Mesothelial cell of epicardium (in vitro differentiated cells): Measurements from ENCODE around the gene MICAL2. TPM values are rescaled to one million over a fixed set of nuclear protein-coding genes. Genes with fewer than 3 reads are reported as not detected.

Source experiments
- DNase-seq, 2 experiments: peaks; one replicate each; pipeline ENCODE4 v3.0.0; 2021; ENCODE audit warnings: low spot score in 2 of 2; ENCODE audit not compliant: unreplicated experiment in 2 of 2
- H3K27ac Mint-ChIP-seq: 2 replicates; pipeline ENCODE4 v1.8.0; 2021; ENCODE audit warnings: mixed read lengths
- H3K27me3 Mint-ChIP-seq: 2 replicates; pipeline ENCODE4 v1.8.0; 2021; ENCODE audit warnings: low read depth, mixed read lengths
- H3K36me3 Mint-ChIP-seq: 2 replicates; pipeline ENCODE4 v1.8.0; 2021; ENCODE audit warnings: mixed read lengths
- H3K4me1 Mint-ChIP-seq: 2 replicates; pipeline ENCODE4 v1.8.0; 2021; ENCODE audit warnings: mixed read lengths
- H3K4me3 Mint-ChIP-seq: 2 replicates; pipeline ENCODE4 v1.8.0; 2021; ENCODE audit warnings: mild to moderate bottlenecking, moderate library complexity, mixed read lengths
- H3K9me3 Mint-ChIP-seq: 2 replicates; pipeline ENCODE4 v1.8.0; 2021; ENCODE audit warnings: mixed read lengths
- CTCF ChIP-seq: fragments of 200-600 bp; sonication (generic); IDR thresholded peaks from one replicate; pipeline ENCODE4 v1.5.0; 2021; ENCODE audit warnings: antibody characterized with exemption; ENCODE audit not compliant: unreplicated experiment
- total RNA-seq: library from RNA; stranded (reverse); gene quantifications from 3 replicates; pipeline ENCODE4 v1.2.1, GENCODE V29; 2021

The MICAL2 gene
- total RNA-seq, 1 donor from 2014 or later = 15.0 TPM

DNA sequence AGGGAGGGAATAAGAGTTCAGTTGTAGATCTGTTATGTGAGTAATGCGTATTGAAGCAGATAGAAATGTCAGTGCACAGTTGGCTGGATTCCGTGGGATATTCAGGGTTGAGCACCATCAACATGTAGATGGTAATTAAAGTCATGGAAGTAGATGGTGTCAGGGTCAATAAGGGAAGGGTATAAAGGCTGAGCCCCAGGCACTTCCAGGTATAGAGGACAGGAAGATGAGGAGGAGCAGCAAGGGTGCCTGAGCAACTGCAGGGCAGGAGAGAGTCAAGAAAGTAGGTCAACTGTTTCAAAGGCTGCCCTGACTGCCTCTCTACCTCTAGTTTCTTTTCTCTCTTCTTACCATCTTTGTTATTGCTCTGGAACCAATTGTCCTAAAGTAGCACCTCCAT lies 85.9 kb downstream of the MICAL2 start:
- DNase-seq = no peak
- no peak for TF ChIP-seq CTCF
- Mint-ChIP-seq H3K36me3 (no peaks in the 10 kb centered on the region), H3K4me3 (no peak overlapping the region), H3K4me1 (peaks cover 26% of the 10 kb centered on the region), H3K9me3 (no peaks in the 10 kb centered on the region), H3K27ac (no peak overlapping the region), H3K27me3 (no peaks in the 10 kb centered on the region)

DNA sequence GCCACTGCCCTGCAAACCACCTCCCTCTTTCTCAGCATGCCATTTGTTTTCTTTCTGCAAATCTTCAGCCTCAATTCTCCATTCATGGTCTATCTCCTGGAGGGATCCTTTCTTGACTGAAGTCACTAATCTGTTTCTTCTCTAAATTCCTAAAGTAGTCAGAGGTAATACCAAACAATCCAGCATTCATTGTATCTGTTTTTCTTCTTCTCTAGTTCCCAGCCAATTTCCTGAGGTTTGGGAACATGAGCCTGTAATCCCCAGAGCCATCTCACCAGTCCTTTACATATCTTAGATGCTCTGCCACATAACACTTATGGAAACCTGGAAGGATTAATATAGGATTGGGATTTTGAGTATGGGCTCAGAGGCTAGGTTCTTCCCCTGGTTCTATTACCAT lies 86.5 kb downstream of the MICAL2 start:
- H3K27me3 Mint-ChIP-seq = no peaks in the 10 kb centered on the region
- H3K4me3 Mint-ChIP-seq = no peak overlapping the region
- DNase-seq = no peak
- no peak overlapping the region for H3K27ac Mint-ChIP-seq
- TF ChIP-seq CTCF = no peak
- H3K9me3 Mint-ChIP-seq = no peaks in the 10 kb centered on the region
- H3K4me1 Mint-ChIP-seq = peaks cover 30% of the 10 kb centered on the region
- H3K36me3 Mint-ChIP-seq = no peaks in the 10 kb centered on the region

- peaks cover 8% of the 10 kb centered on the region for H3K9me3 Mint-ChIP-seq
- H3K4me1 Mint-ChIP-seq = peaks cover 34% of the 10 kb centered on the region
- no peak for TF ChIP-seq CTCF
- H3K27me3 Mint-ChIP-seq = no peaks in the 10 kb centered on the region
- DNase-seq = no peak
- no peak overlapping the region for H3K27ac Mint-ChIP-seq
- H3K36me3 Mint-ChIP-seq = no peaks in the 10 kb centered on the region
- H3K4me3 Mint-ChIP-seq = no peak overlapping the region
Measured at GRCh38 chr11:12198251-12199222, 88.1 kb downstream of the MICAL2 start.

GRCh38 chr11:12199231-12199948 lies 89.0 kb downstream of the MICAL2 start:
- Mint-ChIP-seq H3K36me3 (no peaks in the 10 kb centered on the region), H3K9me3 (peaks cover 10% of the 10 kb centered on the region), H3K4me3 (no peak overlapping the region), H3K27ac (no peak overlapping the region), H3K4me1 (peaks cover 34% of the 10 kb centered on the region), H3K27me3 (no peaks in the 10 kb centered on the region)
- no peak for DNase-seq
- TF ChIP-seq CTCF = no peak

- Mint-ChIP-seq H3K27ac (peak overlapping the region; percentile 94), H3K4me1 (peaks cover 34% of the 10 kb centered on the region), H3K4me3 (no peak overlapping the region), H3K9me3 (peaks cover 10% of the 10 kb centered on the region), H3K27me3 (no peaks in the 10 kb centered on the region), H3K36me3 (no peaks in the 10 kb centered on the region)
- TF ChIP-seq CTCF = no peak
- peak in 1 of 2 experiments; percentile 69 for DNase-seq
Measured at GRCh38 chr11:12200279-12200990, 90.0 kb downstream of the MICAL2 start.
